LNCaP clone FGC (cell line): ENCODE measurements around the gene VGLL2.

Source experiments
- DNase-seq: peaks from one replicate; pipeline ENCODE4 v3.0.0-alpha.2; 2011; ENCODE audit warnings: low read depth
- H3K4me3 ChIP-seq: 2 replicates; pipeline ENCODE4 v1.5.1; 2011; ENCODE audit warnings: mild to moderate bottlenecking, low read depth, low read length, control low read depth
- CTCF ChIP-seq: IDR thresholded peaks from 2 replicates; pipeline ENCODE4 v1.5.1; 2012; ENCODE audit warnings: mild to moderate bottlenecking; ENCODE audit not compliant: control insufficient read depth, insufficient read depth; ENCODE audit errors: extremely low read depth

VGLL2 gene

GRCh38 chr6:117265410-117266256 lies at the start of gene VGLL2:
VGLL2 (plus strand) TSS chr6:117265558; CDS start chr6:117265764, 206 bp downstream.
- TF ChIP-seq CTCF: no peak
- H3K4me3 ChIP-seq: no peak within 1 kb of the TSS
- DNase-seq: no peak

GRCh38 chr6:117222861-117223260 lies 42.5 kb upstream of the VGLL2 start:
- TF ChIP-seq CTCF: no peak
- no peak for DNase-seq
- no peak overlapping the region for H3K4me3 ChIP-seq

GRCh38 chr6:117226778-117227177 lies 38.6 kb upstream of the VGLL2 start:
- no peak for DNase-seq
- H3K4me3 ChIP-seq: no peak overlapping the region
- TF ChIP-seq CTCF: no peak

- peak; percentile 41 for DNase-seq
- TF ChIP-seq CTCF: no peak
- H3K4me3 ChIP-seq: no peak overlapping the region
These were observed 38.0 kb upstream of the VGLL2 start for GRCh38 chr6:117227245-117227962.

GRCh38 chr6:117228202-117228601 lies 37.2 kb upstream of the VGLL2 start:
- TF ChIP-seq CTCF: no peak
- DNase-seq: no peak
- H3K4me3 ChIP-seq: no peak overlapping the region

- no peak overlapping the region for H3K4me3 ChIP-seq
- TF ChIP-seq CTCF: no peak
- DNase-seq: no peak
These were observed 35.5 kb upstream of the VGLL2 start for GRCh38 chr6:117229870-117230269.
